ENCODE data around the gene CD3D.

CD3D gene

DNA sequence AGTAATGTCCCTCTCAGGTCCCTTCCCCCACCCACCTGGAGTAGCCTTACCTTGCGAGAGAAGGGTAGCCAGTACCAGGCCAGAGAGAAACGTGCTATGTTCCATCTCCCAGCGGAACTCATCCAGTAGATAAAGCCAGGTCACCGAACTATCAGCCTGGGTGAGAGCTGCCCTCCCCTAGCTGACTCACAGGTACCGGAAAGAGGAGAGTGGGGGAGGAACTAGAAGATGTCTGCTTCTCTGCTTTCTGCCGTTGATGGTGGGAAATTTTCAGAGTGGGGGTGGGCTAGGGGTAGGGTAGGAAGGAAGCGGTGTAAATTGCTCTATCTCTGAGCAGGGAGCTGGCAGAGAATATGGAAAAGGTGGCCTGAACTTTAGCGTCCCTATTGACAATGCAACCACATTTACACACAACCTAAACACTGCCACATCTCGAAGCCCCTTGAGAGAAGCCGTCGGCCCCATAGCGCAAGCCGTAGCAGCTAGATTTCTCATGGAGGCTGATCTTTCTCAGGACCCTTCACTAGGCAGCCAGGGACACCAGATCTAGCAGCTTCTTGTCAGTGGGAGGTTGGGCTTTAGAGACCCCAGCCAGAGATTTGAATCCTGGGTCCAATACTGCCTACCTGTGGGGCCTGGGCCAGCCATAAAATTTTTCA, at the start of gene CD3D:
CD3D (minus strand) TSS at position 203 of the 659 bp plus-strand sequence; CDS start at position 105, 98 bp downstream.
- no peak for DNase-seq

DNA sequence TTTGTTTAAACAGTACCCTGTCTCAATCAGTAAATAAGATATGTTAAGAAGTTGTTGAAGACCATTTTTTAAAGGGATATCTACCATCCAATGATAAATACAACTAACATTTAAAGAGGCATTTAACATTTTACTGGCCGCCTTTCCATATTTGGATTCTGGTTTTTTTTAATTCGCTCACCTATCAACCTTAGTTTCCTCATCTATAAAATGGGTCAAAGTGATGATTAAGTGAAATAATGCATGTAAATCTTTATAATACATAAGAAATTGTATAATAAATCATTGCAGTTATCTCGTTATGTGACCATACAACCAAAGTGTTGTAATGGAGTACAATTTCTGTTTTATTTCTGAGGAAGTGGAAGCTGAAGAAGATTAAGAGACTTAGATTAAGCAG, 41.2 kb upstream of the CD3D start:
- no peak for DNase-seq

DNA sequence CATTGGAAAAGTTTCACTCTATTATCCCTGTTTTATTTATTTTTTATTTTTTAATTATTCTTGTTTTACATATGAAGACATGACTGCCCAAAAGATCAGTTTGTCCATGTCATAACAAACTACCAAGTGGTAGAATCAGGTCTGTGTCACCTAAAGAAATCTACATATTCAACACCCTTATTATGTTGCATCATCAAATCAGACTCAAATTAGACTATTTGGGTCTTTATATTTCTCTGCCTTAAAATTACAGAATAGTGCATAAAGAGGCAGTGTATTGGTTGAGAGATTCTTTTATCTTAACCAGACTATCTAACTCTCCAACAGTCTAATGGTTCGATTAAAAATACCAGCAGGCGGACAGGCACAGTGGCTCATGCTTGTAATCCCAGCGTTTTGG, 40.4 kb upstream of the CD3D start:
- no peak for DNase-seq

DNA sequence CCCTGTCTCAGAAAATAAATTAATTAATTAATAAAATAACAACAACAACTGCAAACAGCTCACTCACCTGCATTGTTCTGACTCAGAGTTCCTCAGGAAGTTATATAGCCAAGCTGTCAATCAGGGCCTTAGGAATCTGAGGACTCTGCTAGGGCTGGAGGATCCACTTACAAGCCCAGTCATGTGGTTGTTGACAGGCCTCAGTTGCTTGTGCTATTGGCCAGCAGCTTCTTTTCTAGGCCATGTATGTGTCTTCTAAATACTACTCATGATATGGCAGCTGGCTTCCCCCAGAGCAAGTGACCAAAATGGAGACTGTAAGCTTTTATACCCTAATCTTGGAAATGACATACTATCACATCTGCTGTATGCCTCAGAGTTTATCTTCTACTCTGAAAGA, 38.1 kb upstream of the CD3D start:
- DNase-seq, result no peak

DNA sequence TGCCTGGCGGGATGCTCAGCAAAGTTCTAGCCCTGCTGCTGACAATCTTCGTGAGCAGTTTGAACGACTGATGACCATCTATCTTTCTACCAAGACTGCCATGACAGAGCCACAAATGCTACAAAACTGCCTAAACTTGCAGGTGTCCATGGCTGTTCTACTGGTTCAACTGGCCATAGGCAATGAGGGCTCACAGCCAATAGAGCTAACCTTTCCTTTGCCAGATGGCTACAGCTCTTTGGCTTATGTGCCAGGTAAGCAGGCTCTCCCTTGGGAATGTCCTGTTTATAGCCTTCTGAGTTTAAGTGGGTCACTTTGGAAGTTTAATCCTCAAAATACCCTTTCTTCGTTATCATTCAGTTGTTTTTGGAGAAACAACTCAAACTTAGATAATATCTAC, 37.0 kb upstream of the CD3D start:
- DNase-seq, result no peak

DNA sequence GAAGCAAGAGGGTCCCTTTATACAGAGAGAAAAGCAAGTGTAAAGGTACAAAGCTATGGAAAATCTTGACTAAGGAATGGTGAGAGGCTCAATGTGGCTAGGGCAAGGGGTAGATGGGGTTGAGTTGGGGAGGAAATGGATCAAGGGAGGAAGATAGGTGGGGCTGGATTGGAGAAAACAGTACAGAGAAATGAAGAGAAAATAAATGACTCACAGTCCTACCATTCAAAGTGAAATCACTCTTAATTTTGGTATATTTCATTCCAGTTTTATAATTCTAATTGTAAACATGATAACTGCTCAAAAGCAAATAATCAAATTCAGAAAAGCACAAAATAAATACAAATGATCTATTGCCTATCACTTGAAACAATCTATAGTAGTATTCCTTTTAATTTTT, 33.5 kb upstream of the CD3D start:
- no peak for DNase-seq

DNA sequence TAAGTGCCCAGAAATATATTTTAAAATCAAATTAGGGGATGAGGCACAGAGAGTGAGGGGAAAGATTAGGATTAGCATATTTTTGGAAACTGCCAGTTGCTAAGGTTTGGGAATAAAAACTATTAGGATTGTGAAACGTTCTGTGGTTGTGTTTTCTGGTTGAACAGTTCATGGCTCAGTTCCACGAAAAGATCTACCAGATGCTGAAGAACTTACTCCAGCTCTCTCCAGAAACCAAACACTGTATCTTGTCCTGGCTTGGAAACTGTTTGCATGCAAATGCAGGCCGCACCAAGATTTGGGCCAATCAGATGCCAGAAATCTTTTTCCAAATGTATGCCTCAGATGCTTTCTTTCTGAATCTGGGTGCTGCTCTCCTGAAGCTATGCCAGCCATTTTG, 32.2 kb upstream of the CD3D start:
- no peak for DNase-seq

DNA sequence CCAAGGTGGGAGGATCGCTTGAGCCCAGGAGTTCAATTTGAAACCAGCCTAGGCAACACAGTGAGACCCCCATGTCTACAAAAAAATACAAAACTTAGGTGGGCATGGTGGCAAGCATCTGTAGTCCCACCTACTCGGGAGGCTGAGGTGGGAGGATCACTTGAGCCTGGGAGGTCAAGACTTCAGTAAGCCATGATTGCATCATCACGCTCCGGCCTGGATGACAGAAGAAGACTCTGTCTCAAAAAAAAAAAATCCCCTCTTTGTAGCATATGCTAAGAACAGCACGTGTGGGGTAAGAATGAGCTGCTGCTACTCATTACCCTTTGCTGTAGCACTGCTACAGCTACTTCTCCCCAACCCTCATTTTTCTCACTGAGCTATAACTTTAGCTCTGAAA, 31.4 kb upstream of the CD3D start:
- DNase-seq, result no peak

DNA sequence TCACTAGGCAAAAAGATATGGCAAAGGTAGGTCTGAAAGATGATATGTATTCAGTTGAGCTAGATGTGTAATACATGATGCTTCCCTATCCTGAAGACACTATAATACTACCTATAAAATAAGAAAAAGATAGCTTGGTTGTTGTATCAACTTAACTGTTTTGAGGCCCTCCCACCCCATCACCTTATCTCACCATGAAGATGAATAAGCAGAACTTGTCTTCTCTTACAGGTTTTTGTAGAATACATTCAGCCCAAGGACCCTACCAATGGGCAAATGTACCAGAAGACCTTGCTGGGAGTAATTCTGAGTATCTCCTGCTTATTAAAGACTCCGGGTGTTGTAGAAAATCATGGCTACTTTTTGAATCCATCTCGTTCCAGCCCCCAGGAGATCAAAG, 30.8 kb upstream of the CD3D start:
- no peak for DNase-seq

DNA sequence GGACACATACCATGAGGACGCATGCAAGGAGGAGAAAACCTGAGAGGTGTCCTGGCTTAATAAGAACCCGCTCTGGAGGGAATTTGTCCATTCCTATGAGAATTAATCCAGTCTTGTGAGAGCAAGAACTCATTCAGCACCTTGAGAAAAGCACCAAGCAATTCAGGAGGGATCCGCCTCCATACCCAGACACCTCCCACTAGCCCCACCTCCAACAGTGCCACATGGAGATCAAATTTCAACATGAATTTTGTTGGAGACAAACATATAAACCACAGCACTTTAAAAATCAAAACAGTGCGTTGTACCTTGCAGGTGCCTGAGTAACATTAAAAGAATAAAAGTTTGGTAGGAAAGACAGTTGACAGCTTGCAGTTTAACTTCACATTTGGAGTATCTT, 28.3 kb upstream of the CD3D start:
- DNase-seq, result no peak

DNA sequence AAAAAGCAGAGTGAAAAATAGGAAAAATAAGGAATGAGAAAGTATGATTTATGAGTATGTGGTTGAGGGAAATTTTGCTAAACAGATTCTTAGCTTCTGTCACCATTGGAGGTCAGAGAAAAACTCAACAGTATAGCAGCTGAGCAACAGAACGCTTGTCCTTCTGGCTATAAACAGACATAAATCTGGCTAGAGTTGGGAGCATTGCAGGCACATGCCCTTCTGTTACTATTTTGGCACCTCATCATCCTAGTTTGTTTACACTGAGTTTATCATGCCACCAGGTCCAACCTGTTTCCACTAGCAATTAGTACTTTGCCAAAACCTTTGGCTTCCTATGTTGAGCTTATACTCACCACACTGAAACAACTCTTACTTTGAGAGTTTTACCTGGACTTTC, 23.8 kb upstream of the CD3D start:
- DNase-seq, result no peak

DNA sequence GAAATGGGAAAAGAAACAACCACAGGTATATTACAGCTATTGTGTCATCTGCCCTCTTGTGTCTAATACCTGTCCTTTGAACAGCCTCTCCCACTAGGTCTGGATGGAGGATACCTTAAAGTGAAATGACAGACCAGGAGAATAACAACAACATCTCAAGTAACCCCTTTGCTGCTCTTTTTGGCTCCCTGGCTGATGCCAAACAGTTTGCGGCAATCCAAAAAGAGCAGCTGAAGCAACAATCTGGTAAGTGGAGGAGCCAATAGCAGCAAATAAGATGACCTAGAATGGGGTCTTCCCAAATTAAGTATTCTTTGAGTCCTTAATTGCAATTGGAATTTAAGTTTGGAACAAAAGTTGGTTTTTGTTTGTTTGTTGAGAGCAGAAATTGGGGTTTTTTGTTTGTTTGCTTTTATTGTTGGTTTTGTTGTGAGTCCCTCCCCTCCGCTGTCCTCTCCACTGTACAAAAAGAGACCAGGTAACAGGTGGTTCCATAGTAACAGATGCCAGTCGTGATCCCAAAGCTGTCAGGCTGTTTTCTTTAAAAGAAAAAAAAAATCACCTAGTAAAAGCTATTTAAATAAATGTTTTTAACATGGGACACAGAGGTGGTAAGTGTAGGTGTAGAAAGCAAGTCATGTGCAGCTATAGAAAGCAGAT, 22.6 kb upstream of the CD3D start:
- no peak for DNase-seq

DNA sequence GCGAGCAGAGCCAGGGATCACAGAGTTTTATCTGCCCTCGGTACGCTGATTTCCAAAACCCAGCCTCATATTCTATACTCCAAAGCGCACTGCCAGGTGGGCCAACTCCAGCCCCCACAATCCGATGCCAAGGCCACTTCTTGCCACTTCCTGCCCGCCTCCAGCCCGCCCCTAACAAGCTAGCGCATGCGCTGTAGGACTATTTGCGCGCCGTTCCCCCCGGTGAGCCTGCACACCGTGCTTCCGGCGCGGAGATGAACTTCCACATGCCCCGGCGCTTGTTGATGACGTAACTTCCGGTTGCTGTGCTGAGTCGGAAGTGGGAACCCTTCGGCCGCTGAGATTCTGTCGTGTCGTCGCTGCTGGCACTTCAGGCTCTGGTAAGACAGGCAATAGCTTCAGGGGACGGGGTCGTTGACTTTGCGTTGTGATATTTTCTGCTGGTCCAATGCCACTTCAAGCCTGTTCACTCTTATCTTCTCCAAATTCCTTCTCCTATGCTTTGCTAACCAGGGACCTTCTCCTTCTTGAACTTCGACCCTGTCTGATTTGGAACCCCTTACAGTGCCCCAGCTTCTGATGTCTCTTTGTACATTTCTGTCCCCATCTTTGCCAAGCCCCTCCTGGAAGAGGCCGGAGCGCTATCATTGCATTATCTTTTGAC, 16.9 kb upstream of the CD3D start, which contains the start of gene UBE4A:
UBE4A (plus strand) TSS at position 306 of the 664 bp plus-strand sequence. CDS start 5,481 bp downstream, outside the sequence.
- peak; percentile 52 for DNase-seq

DNA sequence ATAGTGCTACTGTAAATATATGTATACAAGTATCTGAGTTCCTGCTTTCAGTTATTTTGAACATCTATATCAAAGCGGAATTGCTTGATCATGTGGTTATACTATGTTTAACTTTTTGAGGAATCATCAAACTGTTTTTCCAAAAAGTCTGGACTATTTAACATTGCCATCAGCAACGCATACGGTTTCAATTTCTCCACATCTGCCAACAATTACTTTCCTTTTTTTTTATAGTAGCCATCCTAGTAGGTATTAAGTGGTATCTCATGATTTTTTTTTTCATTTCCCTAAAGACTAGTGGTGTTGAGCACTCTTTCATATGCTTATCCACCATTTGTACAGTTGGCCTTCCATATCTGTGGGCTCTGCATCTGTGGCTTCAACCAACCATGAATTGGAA, 15.6 kb upstream of the CD3D start:
- no peak for DNase-seq

DNA sequence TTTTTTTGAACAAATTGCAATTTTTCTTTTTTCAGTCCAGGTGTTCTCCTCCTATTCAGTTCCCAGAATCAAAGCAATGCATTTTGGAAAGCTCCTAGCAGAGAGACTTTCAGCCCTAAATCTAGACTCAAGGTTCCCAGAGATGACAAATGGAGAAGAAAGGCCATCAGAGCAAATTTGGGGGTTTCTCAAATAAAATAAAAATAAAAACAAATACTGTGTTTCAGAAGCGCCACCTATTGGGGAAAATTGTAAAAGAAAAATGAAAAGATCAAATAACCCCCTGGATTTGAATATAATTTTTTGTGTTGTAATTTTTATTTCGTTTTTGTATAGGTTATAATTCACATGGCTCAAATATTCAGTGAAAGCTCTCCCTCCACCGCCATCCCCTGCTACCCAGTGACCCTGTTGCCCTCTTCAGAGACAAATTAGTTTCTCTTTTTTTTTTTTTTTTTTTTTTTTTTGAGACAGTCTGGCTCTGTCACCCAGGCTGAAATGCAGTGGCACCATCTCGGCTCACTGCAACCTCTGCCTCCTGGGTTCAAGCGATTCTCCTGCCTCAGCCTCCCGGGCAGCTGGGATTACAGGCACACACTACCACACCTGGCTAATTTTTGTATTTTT, 10.7 kb upstream of the CD3D start:
- DNase-seq, result no peak

DNA sequence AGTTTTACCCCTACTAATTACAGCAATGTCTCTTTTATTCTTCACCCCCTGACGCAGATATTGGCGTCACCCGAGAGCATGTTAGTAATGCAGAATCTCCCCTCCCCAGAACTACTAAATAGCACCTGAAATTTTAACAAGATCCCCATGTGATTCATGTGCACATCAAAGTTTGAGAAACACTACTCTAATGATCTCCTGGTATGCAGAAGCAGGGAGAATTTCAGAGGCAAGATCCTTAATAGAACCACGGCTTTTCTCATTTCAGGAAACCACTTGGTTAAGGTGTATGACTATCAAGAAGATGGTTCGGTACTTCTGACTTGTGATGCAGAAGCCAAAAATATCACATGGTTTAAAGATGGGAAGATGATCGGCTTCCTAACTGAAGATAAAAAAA, 7.0 kb upstream of the CD3D start:
- no peak for DNase-seq

DNA sequence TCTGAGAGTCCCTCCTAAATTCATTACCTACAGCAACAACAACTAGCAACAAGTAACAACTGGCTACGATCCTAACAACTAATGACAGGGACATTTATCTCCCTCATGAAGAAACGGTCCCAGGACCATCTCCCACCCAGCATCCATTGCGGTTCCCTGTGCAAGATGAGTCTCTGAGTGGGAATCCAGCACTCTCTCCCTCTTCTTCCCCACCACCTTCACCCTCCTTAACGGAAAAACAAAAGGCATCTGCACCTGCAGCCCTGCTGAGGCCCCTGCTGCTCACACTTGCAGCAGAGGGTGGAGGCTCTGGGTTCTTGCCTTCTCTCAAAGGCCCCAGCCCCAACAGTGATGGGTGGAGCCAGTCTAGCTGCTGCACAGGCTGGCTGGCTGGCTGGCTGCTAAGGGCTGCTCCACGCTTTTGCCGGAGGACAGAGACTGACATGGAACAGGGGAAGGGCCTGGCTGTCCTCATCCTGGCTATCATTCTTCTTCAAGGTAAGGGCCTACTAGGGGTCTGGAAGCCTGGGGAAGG, 1.5 kb upstream of the CD3D start, which contains the start of gene CD3G:
CD3G (plus strand) TSS at position 364 of the 535 bp plus-strand sequence; CDS start at position 444, 80 bp downstream.
- DNase-seq, result no peak

DNA sequence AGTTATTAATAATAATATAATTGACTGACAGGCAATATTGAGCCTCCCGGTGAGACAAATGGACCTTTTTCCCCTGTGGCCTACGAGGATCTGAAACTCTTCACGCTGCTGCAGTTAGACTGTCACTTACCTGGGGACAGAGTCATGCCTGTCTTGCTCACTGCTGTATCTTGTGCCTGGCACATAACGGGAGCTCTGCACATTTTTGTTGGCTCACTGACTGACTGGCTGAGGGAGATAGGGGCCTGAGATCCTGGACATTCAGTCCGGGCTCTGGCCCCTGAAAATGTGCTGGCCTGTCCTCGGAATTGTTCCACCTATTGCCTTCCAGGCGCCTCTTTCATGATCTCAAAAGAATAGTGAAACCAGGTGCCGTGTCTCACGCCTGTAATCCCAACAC, 743 bp upstream of the CD3D start:
- DNase-seq, result no peak

DNA sequence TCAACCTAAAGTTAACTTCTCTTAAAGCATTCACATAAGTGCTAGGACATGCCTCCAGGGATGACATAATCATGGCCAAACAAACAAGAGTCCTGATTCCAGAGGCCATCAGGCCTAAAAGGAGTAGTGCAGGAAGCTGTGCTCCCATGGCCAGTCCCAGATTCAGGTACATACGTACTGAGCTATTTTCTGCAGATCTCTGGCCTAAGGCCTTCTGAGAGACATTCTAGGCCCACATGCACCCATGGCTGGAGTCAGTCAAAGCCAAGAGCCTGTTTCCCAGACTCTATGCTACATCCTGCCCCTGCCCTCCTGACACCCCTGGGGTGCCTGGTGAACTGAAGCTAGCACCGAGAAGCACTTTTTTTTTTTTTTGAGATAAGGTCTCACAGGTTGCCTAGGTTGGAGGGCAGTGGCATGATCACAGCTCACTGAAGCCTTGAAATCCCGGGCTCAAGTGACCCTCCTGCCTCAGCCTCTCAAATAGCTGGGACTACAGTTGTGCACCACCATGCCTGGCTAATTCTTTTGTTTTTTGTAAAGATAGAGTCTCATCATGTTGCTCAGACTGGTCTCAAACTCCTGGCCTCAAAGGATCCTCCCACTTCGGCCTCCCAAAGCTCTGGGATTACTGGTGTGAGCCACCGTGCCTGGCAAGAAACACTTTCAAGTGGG, 553 bp downstream of the CD3D start:
- no peak for DNase-seq

DNA sequence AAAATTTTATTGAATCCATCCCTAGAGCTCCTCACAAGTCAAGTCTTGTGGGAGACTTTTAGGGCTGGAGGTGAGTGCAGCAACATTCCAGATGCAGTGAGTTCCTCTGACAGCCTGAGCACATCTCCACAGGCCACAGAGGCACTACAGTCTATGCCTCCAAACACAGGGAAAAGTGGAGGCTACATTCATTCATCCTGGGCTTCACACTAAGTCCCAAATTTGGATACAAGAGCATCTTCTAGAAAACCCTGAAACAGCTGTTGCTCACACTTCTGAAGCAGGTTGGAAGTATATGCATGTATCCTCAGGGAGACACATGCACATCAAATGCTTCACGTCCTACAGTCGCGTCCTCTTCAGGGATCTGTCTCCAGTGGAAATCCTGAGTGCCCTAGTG, 1.2 kb downstream of the CD3D start:
- no peak for DNase-seq

DNA sequence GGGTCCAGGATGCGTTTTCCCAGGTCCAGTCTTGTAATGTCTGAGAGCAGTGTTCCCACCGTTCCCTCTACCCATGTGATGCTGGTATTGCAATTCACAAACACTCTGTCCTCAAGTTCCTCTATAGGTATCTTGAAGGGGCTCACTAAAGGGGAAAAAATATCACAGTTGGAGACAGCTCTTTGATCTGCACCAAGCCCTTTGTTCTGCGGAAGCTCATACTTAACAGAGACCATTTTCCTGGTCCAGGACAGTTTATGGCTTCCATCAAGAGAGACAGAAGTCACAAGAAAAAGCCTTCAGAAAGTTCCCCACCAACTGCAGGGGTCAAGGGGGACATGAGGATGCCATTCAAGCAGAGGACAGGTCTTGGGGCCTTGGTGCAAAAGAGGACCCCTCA, 2.1 kb downstream of the CD3D start:
- DNase-seq, result no peak

DNA sequence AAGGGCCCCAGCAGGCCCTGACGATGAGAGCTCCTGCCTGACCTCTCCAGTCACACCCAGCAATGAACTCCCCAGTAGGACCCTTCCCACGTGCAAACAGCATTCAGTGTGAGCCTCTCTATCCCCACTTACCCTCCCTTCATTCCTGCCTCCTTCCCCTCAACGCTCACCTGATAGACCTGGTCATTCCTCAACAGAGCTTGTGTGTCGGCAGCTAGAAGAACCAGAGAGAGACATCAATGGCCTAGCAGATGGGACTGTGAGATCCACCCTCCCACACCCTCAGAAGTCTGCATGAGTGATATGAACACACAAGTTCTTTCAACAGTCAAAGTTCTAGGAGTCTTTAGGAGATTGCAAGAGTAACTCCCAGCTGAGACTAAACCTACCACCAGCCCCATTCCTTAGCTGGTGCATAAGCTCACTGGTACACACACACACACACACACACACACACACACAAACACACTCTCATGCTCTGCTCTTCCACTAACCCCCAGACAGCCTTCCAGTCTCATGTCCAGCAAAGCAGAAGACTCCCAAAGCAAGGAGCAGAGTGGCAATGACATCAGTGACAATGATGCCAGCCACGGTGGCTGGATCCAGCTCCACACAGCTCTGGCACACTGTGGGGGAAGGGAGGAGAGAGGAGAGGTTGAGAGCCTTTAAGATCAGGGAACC, 3.1 kb downstream of the CD3D start:
- no peak for DNase-seq
